Astrocyte (in vitro differentiated cells and primary cell): ENCODE measurements around the gene SYDE1. TPM values are rescaled to one million over a fixed set of nuclear protein-coding genes. Genes with fewer than 3 reads are reported as not detected.

Experiments used
- DNase-seq: peaks from one replicate; pipeline ENCODE4 v3.0.0-alpha.2; 2010; ENCODE audit warnings: low read depth
- FAIRE-seq: peaks from 2 replicates; lab custom pipeline; 2011; peaks lifted over from hg19 to GRCh38; lab: Jason Lieb, UNC
- H2AFZ ChIP-seq: 2 replicates; pipeline ENCODE4 v1.6.0; 2012; ENCODE audit warnings: low read depth, low read length, inconsistent platforms
- H3K27ac ChIP-seq: 2 replicates; pipeline ENCODE4 v1.5.1; 2011; ENCODE audit warnings: low read depth, low read length, inconsistent platforms
- H3K27me3 ChIP-seq: 2 replicates; pipeline ENCODE4 v1.6.0; 2011; ENCODE audit warnings: low read length, inconsistent platforms; ENCODE audit not compliant: insufficient read depth
- H3K36me3 ChIP-seq: 2 replicates; pipeline ENCODE4 v1.5.1; 2011; ENCODE audit warnings: low read length, inconsistent platforms; ENCODE audit not compliant: insufficient read depth
- H3K4me1 ChIP-seq: 2 replicates; pipeline ENCODE4 v1.5.1; 2011; ENCODE audit warnings: low read length, inconsistent platforms; ENCODE audit not compliant: insufficient read depth
- H3K4me2 ChIP-seq: 2 replicates; pipeline ENCODE4 v1.6.0; 2012; ENCODE audit warnings: low read length, inconsistent platforms
- H3K4me3 ChIP-seq: 2 replicates; pipeline ENCODE4 v1.5.1; 2011; ENCODE audit warnings: low read depth, mild to moderate bottlenecking, low read length, inconsistent platforms; ENCODE audit not compliant: insufficient read depth
- H3K79me2 ChIP-seq: 2 replicates; pipeline ENCODE4 v1.6.0; 2012; ENCODE audit warnings: mild to moderate bottlenecking, low read length, inconsistent platforms; ENCODE audit not compliant: insufficient read depth
- H3K9ac ChIP-seq: 2 replicates; pipeline ENCODE4 v1.6.0; 2012; ENCODE audit warnings: mild to moderate bottlenecking, low read length, inconsistent platforms
- H3K9me3 ChIP-seq: 2 replicates; pipeline ENCODE4 v1.5.1; 2012; ENCODE audit warnings: low read depth, mild to moderate bottlenecking, low read length, inconsistent platforms; ENCODE audit not compliant: insufficient read depth
- H4K20me1 ChIP-seq: 2 replicates; pipeline ENCODE4 v1.6.0; 2012; ENCODE audit warnings: low read length, inconsistent platforms; ENCODE audit not compliant: insufficient read depth
- H3K27ac Mint-ChIP-seq: one replicate; pipeline ENCODE4 v1.8.0; 2021; ENCODE audit warnings: mild to moderate bottlenecking, mixed read lengths; ENCODE audit not compliant: unreplicated experiment
- H3K27me3 Mint-ChIP-seq: one replicate; pipeline ENCODE4 v1.8.0; 2021; ENCODE audit warnings: low read depth, mixed read lengths; ENCODE audit not compliant: unreplicated experiment
- H3K36me3 Mint-ChIP-seq: one replicate; pipeline ENCODE4 v1.8.0; 2021; ENCODE audit warnings: low read depth, mixed read lengths; ENCODE audit not compliant: unreplicated experiment
- H3K4me1 Mint-ChIP-seq: one replicate; pipeline ENCODE4 v1.8.0; 2021; ENCODE audit warnings: low read depth, mixed read lengths; ENCODE audit not compliant: unreplicated experiment
- H3K4me3 Mint-ChIP-seq: one replicate; pipeline ENCODE4 v1.8.0; 2021; ENCODE audit warnings: mild to moderate bottlenecking, moderate library complexity, mixed read lengths; ENCODE audit not compliant: unreplicated experiment
- H3K9me3 Mint-ChIP-seq: one replicate; pipeline ENCODE4 v1.8.0; 2021; ENCODE audit warnings: mild to moderate bottlenecking, mixed read lengths; ENCODE audit not compliant: unreplicated experiment
- CTCF ChIP-seq: IDR thresholded peaks from 2 replicates; pipeline ENCODE4 v1.5.1; 2011; ENCODE audit warnings: low read depth, mild to moderate bottlenecking, inconsistent platforms, low read length, moderate library complexity; ENCODE audit not compliant: insufficient read depth
- EZH2 ChIP-seq: IDR thresholded peaks from 2 replicates; pipeline ENCODE4 v1.6.1; 2012; ENCODE audit warnings: mild to moderate bottlenecking, low read length, inconsistent platforms; ENCODE audit not compliant: insufficient read depth
- total RNA-seq: library from RNA; stranded (reverse); gene quantifications from 2 replicates; pipeline ENCODE4 v1.2.1, GENCODE V29; 2021

Gene SYDE1
- total RNA-seq, 1 donor from 2014 or later = 40.6 TPM

- Histone ChIP-seq H3K4me2 (no peak overlapping the region), H3K27ac (no peak overlapping the region), H3K9ac (no peak overlapping the region), H3K27me3 (no peaks in the 10 kb centered on the region), H3K4me1 (no peaks in the 10 kb centered on the region), H3K79me2 (no peaks in the 10 kb centered on the region), H4K20me1 (no peaks in the 10 kb centered on the region), H3K9me3 (peaks cover 9% of the 10 kb centered on the region), H3K4me3 (no peak overlapping the region), H2AFZ (no peak overlapping the region), H3K36me3 (no peaks in the 10 kb centered on the region)
- no peak for DNase-seq
- Mint-ChIP-seq H3K36me3 (peaks cover 31% of the 10 kb centered on the region), H3K4me1 (peaks cover 2% of the 10 kb centered on the region), H3K9me3 (peaks cover 11% of the 10 kb centered on the region), H3K4me3 (no peak overlapping the region), H3K27me3 (peaks cover 7% of the 10 kb centered on the region), H3K27ac (no peak overlapping the region)
- no peak for FAIRE-seq
- TF ChIP-seq EZH2 = no peak
- TF ChIP-seq CTCF = no peak
These were observed 48.1 kb downstream of the SYDE1 start for GRCh38 chr19:15155296-15155695.

DNA sequence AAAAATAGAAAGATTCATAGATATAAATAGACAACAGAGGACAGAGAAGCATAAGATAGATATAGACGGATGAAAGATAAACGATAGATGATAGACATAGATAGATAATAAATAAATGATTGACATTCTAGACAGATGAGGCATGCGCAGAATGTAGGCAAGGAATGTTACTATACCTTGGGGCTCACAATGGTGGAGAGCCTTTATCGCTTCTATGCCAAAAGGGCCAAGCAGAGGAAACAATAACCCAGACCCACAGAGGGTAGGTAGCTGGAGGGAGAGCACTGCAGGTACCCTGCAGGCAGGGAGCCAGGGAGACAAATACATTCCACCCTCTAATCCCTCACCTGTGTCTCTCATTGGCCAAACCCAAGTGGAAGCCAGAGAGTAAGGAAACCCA is 49.2 kb downstream of the SYDE1 start:
- H3K4me3 ChIP-seq = no peak overlapping the region
- peaks cover 9% of the 10 kb centered on the region for H3K9me3 ChIP-seq
- Mint-ChIP-seq H3K4me1 (no peaks in the 10 kb centered on the region), H3K9me3 (peaks cover 11% of the 10 kb centered on the region), H3K27me3 (peaks cover 4% of the 10 kb centered on the region), H3K36me3 (peaks cover 28% of the 10 kb centered on the region), H3K27ac (no peak overlapping the region), H3K4me3 (no peak overlapping the region)
- H3K36me3 ChIP-seq = no peaks in the 10 kb centered on the region
- FAIRE-seq (no peak), DNase-seq (no peak)
- no peak overlapping the region for H3K9ac ChIP-seq
- no peaks in the 10 kb centered on the region for H3K79me2 ChIP-seq
- no peaks in the 10 kb centered on the region for H3K27me3 ChIP-seq
- H3K27ac ChIP-seq = no peak overlapping the region
- TF ChIP-seq CTCF (no peak), EZH2 (no peak)
- H3K4me2 ChIP-seq = no peak overlapping the region
- no peaks in the 10 kb centered on the region for H3K4me1 ChIP-seq
- H4K20me1 ChIP-seq = no peaks in the 10 kb centered on the region
- no peak overlapping the region for H2AFZ ChIP-seq

DNA sequence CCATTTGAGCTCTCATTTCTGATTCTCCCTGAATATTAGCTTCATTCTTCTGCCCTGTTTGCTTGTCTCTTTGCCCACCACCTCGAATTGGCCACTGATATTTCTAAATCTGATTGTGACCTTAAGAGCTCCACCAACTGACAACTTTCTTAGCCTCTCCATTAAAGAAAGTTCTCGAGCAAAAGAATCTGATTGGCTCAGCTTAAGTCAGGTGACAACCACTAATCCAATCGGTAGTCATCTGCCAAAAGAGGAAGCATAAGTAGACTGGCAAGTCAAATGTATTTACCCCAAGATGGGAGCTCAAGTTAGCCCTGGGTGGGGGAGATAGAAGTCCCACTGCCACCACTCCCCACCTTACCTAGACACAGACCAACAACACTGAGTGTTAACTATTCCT is 52.0 kb downstream of the SYDE1 start:
- Mint-ChIP-seq H3K4me3 (no peak overlapping the region), H3K36me3 (peaks cover 36% of the 10 kb centered on the region), H3K4me1 (no peaks in the 10 kb centered on the region), H3K9me3 (peaks cover 9% of the 10 kb centered on the region), H3K27me3 (no peaks in the 10 kb centered on the region), H3K27ac (no peak overlapping the region)
- Histone ChIP-seq H3K4me2 (no peak overlapping the region), H2AFZ (no peak overlapping the region), H3K27ac (no peak overlapping the region), H3K4me3 (no peak overlapping the region), H3K36me3 (no peaks in the 10 kb centered on the region), H3K79me2 (no peaks in the 10 kb centered on the region), H3K9me3 (peaks cover 9% of the 10 kb centered on the region), H3K4me1 (no peaks in the 10 kb centered on the region), H4K20me1 (no peaks in the 10 kb centered on the region), H3K27me3 (no peaks in the 10 kb centered on the region), H3K9ac (no peak overlapping the region)
- no peak for TF ChIP-seq EZH2
- TF ChIP-seq CTCF = no peak
- DNase-seq (no peak), FAIRE-seq (no peak)
